NCI-H2029 treated with DMSO at 0.1 percent for 48 hours (cell line): ENCODE results near the gene PI4K2A.

Experiments
- DNase-seq: peaks from one replicate; lab custom pipeline; 2025; lab: John Stamatoyannopoulos, UW

Gene PI4K2A

DNA sequence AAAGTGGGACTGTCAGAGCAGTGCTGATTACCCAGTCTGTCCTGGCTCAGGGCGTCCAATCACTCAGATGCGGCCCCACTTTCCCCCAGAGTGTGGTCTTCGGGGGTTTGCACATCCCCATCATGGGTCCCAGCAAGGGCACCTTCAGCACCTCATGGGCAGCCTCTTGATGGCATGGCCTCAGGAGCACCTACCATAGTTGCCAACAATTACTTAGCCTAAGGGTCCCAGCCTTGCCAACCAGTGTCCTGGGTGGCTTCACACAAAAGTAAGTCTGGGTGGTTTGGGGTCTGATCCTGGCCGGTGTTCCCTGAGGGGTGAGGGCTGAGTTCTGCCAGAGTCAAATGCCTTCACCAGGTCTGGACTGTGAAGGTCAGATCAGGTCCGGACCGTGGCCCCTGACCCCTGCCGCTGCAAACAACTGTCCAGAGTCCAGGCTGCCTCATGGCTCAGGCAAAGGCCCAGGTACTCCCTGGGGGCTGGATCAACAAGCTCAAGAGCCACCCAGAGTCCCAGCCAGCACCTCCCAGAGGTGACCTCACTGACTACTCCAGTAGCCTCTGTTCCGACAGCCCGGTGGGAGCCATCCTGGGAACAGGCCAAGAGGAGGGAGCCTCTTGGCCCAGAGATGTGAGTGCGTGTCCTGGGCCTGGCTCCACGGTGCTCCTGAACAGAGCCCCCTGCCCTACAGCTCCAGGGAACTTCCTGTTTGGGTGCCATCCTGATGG, 66.8 kb downstream of the PI4K2A start:
- no peak for DNase-seq

DNA sequence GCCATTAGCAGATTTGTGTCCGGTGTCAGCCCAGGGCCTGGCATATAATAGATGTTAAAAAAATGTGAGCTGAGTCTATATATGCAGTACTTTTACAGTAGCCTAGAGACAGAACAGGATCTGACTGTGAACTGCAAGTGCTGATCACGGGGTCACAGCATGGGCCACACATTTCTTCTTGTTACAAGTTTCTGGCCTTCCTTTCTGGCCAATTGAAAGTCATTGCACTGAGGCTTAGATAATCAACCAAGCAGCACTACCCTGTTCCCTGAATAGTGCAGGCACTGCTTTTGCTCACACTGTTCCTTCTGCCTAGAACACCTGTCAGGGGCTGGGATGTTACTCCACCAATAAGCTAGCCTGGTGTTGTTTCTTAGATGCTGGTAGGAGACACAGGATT, 67.7 kb downstream of the PI4K2A start:
- DNase-seq: no peak

DNA sequence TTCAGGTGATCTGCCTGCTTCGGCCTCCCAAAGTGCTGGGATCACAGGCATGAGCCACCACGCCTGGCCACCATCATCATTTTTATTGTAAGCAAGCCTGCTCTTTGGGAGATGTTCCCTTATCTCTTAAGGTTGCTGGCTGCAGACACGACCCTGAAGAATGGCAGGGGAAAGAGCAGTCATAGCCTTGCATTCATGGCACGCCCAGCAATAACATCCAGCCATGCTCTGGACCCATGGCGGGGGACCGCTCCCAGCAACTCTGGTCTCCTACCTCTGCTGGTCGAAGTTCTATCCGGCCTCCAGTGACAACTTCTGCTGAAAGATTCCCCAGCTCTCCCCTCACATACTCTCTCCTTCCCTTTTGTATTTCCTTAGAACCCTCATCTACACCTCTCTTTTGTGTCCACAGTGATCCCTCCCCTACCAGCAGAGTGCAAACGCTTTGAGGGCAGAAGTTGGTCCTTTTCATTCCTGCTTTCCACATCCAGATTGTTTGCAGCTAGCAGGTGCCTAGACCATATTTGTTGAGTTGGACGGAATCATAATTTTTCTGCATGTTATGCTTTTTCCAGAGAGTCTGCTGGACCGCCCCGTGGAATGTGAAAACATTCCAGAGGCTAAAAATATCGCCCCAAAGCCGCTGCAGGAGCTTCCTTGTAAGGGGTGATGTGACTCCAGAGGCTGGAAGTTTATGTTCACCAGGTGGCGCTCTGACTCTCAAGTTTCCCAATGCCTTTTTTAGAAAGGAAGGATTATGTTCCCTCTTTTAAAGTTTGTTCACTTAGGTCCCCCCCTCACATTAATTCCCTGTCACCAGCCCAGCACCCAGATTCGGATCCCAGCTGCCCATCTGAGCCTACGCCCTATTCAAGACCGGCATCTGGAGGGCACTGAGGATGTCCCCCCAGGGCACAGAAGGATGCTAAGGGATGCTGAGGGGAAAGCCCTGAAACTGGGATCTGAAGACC, 68.8 kb downstream of the PI4K2A start:
- DNase-seq: no peak

DNA sequence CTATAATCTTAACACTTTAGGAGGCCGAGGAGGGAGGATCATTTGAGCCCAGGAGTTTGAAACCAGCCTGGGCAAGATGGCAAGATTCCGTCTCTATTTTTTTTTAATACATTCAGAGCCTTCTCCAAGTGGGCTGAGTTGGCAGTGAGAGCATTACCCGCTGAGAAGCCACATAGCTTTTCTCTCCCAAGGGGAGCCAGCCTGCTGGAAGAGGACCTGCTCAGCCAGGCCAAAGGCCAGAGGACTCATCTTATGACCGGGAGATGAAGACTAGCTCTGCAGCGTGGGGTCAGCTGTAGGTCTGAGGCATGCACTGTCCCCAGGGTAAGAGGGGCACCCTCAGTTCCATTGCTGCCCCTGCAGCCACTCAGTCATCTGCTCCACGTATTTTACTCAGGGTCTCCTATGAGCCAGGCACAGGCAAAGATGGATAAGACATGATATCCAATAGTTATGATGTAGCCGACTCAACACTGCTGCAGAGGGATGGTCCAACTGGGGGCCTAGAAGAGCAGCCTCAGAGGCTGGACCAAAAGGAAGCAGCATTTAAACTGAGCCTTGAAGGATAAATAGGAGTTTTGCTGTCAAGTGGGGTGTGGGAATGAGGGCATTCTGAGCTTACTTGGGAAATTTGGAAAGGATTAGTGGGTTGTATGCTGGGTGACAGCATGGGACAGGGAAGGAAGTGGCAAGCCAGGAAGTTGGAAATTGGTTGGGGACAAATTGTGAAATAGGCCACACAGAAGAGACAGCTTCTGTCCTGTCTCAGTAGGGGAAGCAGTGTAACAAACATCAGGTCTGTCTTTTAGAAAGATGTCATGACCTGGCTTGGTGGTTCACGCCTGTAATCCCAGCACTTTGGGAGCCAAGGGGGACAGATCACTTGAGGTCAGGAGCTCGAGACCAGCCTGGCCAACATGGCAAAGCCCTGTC, 71.4 kb downstream of the PI4K2A start:
- no peak for DNase-seq

DNA sequence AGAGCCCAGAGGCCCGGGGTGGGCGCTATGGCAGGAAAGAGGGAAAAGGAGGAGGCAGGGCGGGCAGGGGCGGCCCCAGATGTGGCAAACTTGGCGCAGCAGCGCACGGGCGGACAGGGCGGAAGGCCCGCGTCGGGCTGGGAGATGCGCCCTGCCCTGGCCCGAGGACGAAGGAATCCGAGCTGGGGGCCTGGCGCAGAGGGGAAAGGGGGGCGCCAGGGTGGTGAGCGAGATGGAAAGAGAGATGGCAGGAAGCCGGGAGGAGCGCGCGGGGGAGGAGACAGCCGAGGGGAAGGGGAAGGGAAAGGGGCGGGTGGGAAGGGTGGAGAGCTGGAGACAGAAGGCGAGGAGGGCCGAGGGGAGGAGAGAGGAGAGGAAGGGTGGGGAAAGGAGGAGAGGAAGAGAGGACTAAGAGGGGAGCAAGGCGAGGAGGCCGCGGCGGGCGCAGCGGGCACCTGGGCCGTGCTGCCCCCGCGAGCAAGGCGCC, 72.9 kb downstream of the PI4K2A start, which contains the start of gene MARVELD1:
TSS of gene MARVELD1 (plus strand) at position 392 of the 487 bp plus-strand sequence. CDS start 147 bp downstream, outside the sequence.
- DNase-seq: no peak

DNA sequence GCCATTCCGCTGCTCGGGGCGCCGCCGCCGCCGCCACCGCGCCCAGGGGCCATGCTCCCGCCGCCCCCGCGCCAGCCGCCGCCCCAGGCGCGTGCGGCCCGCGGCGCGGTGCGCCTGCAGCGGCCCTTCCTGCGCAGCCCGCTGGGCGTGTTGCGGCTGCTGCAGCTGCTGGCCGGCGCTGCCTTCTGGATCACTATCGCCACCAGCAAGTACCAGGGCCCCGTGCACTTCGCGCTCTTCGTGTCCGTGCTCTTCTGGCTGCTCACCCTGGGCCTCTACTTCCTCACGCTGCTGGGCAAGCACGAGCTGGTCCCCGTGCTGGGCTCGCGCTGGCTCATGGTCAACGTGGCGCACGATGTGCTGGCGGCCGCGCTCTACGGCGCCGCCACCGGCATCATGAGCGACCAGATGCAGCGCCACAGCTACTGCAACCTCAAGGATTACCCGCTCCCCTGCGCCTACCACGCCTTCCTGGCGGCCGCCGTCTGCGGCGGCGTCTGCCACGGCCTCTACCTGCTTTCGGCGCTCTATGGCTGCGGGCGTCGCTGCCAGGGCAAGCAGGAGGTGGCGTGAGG, 73.4 kb downstream of the PI4K2A start:
- DNase-seq: no peak

DNA sequence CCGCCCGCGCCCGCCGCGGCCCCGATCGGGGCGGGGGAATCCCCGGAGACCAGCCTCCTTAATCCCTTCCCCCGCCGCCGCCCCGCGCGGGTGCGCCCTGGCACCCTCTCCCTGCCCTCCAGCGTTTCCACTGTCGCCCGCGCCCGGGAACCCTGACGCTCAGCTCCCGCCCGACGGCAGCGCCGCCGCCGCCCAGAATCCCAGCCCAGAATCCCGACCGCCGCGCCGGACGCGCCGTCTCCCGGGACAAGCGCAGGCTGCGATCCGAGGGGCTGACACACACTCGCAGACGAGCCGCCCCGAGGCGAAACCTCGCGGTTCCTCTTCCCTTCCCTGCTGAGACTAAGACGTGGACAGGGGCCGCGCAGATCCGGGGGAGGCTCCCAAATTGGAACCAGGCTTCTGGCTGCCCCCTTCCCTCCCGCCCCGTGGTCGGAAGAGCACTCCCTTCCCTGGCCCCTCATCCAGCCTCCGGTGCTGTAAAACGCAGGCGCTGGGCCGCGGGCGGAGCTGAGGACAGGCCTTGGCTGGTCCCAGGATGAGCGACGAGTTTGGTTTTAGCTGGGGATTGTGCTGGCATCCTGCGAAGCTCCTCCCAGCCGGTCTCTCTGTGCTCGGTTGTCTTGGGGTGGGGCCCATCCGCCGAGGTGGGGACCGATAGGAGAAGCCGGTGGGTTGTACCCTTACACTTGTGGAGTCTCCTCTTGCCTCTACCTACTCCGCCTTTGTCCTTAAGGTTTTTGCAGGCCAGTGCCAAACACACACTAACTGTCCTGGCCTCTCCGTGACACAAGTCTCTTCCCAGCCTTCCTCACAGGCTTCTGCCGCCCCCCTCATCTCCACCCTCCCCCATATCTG, 74.2 kb downstream of the PI4K2A start:
- no peak for DNase-seq

DNA sequence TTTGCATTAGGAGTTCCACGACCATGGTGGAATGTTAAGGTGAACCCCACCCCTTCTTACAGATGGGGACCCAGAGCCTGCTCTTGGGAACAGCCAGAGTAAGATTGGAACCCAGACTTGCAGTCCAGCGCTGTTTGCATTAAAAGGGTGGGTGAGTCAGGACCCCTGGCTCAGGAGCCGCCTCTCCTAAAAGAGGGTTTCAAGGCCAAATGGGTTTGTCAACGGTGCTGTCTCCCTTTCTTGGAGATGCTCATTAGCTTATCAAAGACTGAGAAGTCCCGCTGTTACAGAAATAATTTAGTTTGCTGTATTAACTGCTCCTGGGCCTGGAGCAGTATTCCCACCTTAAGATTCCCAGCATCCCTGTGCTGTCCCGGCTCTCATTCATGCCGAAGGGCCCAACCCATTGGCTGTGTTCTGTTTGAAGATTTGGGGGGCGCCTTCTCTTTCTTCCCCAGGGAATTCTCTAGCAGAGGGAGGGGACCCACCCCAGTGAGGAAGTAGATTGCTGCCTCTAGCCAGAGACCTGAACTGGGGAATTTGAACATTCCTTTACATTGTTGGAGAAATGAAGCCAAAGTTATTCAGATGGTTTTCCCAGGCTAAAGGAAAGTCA, 74.9 kb downstream of the PI4K2A start:
- no peak for DNase-seq

DNA sequence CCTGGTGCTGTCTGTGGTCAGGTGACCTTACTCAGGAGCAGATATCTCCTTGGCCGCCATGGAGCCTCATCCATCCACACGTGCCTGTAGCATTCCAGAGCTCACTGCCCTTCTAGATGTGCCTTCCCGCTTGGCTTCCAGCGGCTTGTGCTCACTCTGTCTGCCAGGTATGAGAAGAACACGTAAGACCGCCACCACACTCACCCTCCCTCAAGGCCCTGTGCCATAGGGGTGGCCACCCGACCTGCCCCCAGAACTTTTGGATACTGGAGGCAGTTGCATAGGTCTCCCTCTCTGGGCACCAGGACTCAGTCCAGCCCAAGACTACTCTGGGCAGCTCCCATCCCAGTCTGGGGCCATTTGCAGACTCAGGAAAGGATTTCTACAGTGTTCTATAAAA, 77.2 kb downstream of the PI4K2A start:
- DNase-seq: no peak

DNA sequence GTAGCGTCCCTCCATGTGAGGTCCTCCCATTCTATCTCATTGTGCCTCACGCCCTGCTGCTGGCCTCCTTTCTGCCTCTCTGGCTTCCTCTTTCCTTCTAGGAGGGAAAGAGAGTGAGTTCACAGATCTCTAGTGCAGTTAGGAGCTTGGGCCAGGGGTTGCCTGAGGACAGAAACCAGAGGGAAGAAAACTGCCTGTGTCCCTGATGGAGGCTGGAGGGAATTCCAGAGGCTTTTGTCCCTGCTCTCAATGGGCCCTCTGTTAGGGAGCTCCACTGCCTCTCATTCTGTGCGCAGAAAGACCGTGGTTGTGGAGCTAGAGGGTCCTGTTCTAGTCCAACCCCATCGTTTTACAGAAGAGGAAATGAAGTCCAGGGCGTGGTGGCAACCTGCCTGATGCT, 77.7 kb downstream of the PI4K2A start:
- DNase-seq: no peak

DNA sequence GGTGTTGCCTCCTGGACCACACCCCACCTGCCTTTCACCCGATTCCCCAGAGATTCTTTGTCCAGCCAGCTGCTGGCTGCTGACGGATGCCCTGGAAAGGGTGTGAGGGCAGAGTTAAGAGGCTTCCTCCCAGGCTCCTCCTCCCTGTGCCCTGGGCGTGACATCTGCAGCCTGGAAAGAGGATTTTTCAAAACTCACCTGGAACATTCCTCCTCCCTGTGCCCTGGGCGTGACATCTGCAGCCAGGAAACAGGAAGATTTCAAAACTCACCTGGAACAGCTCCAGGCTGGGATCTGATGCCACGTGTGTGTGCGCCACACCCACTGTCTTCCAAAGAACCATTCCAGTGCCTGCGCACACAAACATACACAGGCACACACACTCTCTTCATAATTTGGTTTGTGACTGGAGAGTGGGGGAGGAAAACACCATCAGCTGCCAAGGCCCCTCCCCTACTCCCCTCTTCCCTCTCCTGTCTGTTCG, 78.2 kb downstream of the PI4K2A start:
- no peak for DNase-seq

DNA sequence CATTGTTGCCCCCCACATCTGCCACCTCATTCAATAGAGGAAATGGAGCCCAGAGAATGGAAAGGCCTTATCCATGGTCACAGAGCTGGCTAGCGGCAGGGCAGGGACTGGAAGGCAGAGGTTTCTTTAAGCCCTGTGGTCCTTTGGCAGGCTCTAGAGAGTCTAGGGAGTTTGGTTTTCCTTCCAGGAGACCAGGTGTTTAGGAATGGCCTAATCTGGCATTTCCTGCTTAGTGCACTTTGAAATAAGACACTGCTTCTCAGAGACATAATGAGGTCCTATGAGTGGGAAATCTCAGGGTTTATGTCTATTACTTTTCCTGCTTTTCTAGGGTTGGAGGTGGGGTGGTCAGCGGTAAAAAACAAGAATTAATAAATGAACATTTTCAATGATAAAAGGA, 79.1 kb downstream of the PI4K2A start:
- no peak for DNase-seq

DNA sequence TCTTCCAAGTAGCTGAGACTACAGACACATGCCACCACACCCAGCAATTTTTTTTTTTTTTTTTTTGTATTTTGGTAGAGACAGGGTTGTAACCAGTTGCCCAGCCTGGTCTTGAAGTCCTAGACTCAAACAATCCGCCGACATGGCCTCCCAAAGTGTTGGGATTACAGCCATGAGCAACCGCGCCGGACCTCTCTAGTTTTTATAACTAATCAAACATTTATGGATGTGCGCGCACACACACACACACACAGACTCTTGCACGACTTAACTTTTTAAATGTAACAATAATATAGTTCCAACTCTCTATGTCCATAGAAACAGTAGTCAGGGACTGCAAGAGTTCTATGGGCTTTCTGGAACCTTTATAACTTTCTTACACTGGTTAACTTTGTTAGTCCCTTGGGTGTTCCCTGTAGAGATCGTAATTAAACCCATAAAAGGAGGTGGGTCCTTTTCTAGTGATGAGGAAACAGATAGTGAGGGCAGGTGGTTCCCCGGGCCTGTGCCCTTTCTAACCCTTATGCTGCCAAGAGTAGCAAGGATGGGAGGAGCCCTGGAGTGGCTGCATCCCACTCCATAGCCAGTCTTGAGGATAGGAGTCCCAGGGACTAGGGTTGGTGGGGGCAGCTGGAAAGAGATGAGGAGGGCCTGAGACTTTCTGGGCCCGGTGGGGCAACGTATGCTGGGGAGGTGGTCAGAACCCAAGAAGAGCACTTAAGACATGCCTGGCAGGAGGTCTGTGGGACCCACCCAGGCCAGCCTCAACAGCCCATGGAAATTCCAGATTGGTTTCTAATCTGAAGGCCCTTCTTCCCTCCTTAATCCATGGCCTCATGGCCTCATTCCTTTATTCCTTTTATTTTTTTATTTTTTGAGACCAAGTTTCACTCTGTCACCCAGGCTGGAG, 81.7 kb downstream of the PI4K2A start:
- no peak for DNase-seq

DNA sequence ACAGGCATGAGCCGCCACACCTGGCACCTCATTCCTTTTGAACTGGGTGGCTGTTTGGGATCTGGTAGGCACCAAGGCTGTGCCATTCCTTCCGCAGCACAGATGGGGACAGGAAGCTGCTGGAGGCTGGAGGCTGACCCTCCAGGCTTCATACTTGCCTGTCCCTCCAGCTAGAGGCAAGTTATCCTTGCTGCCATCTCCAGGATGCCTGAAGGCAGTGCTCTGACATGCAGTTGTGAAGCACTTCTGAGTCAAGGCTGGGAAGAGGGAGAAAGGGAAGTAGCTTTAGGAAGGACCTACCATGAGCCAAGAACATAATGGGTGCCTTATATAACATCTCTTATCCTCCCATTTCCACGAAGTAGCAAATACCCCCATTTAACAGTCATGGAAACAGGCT, 82.5 kb downstream of the PI4K2A start:
- DNase-seq: no peak

DNA sequence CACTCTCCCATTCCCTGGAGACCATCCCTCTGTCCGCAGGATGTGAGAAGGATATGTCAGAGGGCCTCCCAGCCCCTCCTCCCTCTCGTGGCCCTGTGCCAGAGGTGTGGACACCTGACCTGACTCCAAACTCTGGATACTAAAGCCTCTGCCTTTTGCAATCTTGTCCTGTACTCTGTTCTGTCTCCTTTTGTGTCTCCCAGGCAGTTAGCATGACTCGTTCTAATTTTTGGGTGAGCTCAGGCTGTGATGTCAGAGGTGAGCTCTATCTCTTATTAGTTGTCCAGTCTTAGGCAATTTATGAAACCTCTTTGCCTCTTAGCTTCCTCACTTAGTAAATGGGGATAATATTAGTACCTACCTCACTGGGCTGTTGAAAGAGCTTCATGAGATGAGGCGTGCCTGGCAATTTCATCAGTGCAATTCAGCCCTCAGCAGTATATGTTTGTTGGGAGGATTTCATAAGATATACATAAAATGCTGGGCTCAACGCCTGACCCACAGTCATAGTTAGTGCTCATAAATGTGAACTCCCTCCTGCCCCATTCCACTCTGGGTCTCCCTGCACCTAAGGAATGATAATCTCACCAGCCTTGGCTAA, 84.0 kb downstream of the PI4K2A start:
- no peak for DNase-seq
